K562 (cell line): ENCODE measurements around the gene CLIC1. TPM values are rescaled to one million over a fixed set of nuclear protein-coding genes. Genes with fewer than 3 reads are reported as not detected.
A peak's percentile ranks its signal among the peaks of the same experiment; 100 is the strongest.

ENCODE experiments used
- DMBX1 ChIP-seq: fragments of 250-450 bp; sonication (Bioruptor Pico); IDR thresholded peaks from 2 replicates; pipeline ENCODE4 v1.8.0; 2022; ENCODE audit warnings: inconsistent platforms, mild to moderate bottlenecking, moderate library complexity, borderline replicate concordance
- PCBP2 ChIP-seq: fragments of 200-400 bp; formaldehyde crosslinking; IDR thresholded peaks from 2 replicates; pipeline ENCODE4 v1.6.1; 2018; ENCODE audit warnings: low read length, low read depth, mild to moderate bottlenecking, moderate library complexity; ENCODE audit not compliant: poor library complexity, severe bottlenecking
- RBFOX2 ChIP-seq: fragments of 200-400 bp; formaldehyde crosslinking; IDR thresholded peaks from 2 replicates; pipeline ENCODE4 v1.6.1; 2017; ENCODE audit warnings: low read depth, mild to moderate bottlenecking, low read length, moderate library complexity
- SNRNP70 ChIP-seq: fragments of 200-400 bp; formaldehyde crosslinking; optimal IDR thresholded peaks from 2 replicates; pipeline ENCODE3; 2017; ENCODE audit warnings: low read depth, low read length
- SP1 ChIP-seq: sonication (generic); formaldehyde crosslinking; IDR thresholded peaks from 2 replicates; pipeline ENCODE4 v1.8.1; 2022; ENCODE audit warnings: mild to moderate bottlenecking, missing genetic modification reagents
- SRSF7 ChIP-seq: fragments of 200-400 bp; formaldehyde crosslinking; optimal IDR thresholded peaks from 2 replicates; pipeline ENCODE3; 2017; ENCODE audit warnings: mild to moderate bottlenecking, low read depth, low read length
- TARDBP ChIP-seq: fragments of 450-650 bp; IDR thresholded peaks from 2 replicates; pipeline ENCODE4 v1.6.1; 2016
- ZBTB7A ChIP-seq: IDR thresholded peaks from 2 replicates; pipeline ENCODE4 v1.6.1; 2011; ENCODE audit warnings: low read depth, mild to moderate bottlenecking, low read length, moderate library complexity, borderline replicate concordance; ENCODE audit not compliant: control insufficient read depth
- polyA plus RNA-seq, 8 experiments: library from polyadenylated mRNA; depleted of rRNA in 4 of 8; stranded (reverse) in 5 of 8; unstranded in 3 of 8; fragments of >200 nt; fragmentation: Nextera tagmentation in 2 of 8; fragmentation: Illumina TruSeq in 1 of 8; extraction: Ambion mirVana in 2 of 8; extraction: Trizol in 1 of 8; gene quantifications; 2 replicates each; pipeline versions ENCODE4 v1.2.1 to v1.2.3, GENCODE V29; 2011 to 2014; ENCODE audit warnings: inconsistent platforms in 1 of 8, missing spikeins in 1 of 8
- total RNA-seq, 7 experiments: library from RNA; depleted of rRNA in 6 of 7; stranded (reverse); fragments of >200 nt in 6 of 7; fragmentation: Illumina TruSeq in 2 of 7; extraction: Trizol in 2 of 7; gene quantifications; 2 replicates each; pipeline versions ENCODE4 v1.2.1 to v1.2.3, GENCODE V29; 2011 to 2021; ENCODE audit warnings: low replicate concordance in 1 of 7
- TF ChIP-seq, protein P1 (sequence below), 2 experiments: fragments of 450-650 bp; IDR thresholded peaks; 2 replicates each; pipeline ENCODE4 v1.6.1; 2018; ENCODE audit warnings: mild to moderate bottlenecking in 2 of 2, low read depth in 1 of 2; ENCODE audit not compliant: partially characterized antibody in 2 of 2
- TF ChIP-seq, protein P2 (sequence below): fragments of 450-650 bp; IDR thresholded peaks from 2 replicates; pipeline ENCODE4 v1.6.1; 2018; ENCODE audit warnings: mild to moderate bottlenecking, low read depth; ENCODE audit not compliant: partially characterized antibody
- TF ChIP-seq, protein P3 (sequence below), 2 experiments: fragments of 450-650 bp; IDR thresholded peaks; 2 replicates each; pipeline ENCODE4 v1.6.1; 2016
- TF ChIP-seq, protein P4 (sequence below): fragments of 250-450 bp; sonication (Bioruptor Pico); IDR thresholded peaks from 2 replicates; pipeline ENCODE4 v1.5.1; 2021; ENCODE audit warnings: mild to moderate bottlenecking
- TF ChIP-seq, protein P5 (sequence below): fragments of 150-350 bp; conservative IDR thresholded peaks from 2 replicates; pipeline ENCODE4 v1.6.1; 2014; ENCODE audit warnings: low read length

The CLIC1 gene
- total and polyA plus RNA-seq, 9 of the 15 experiments (the other 6 are each of a cell fraction or from before 2014, with no cell fraction given), result 1,267 to 2,419 (median 1,808) TPM

DNA sequence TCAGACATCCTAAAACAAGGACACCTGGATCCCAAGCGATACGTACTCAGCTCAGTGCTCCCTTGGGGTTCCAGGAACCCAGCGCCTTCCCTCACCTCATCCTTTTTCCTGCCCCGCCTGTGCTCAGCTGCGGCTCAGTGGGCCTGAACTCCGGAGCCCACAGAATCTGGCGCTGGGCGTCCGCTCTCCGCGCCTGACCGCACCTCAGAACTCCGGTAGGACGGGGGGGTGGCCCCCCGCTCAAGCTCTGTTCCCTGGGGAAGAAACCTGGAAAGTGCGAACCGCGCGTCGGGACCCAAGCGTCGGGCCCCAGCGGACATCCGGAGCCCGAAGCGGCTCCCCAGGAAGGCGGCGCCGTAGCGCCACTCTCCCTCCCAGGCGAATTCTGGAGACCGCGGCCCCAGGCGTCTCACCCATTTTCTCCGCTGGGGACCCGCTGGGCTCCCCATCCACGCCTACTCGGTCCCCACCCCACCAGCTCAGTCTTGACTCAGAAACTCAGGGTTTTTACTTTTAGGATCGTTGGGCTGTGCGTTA lies 55.1 kb downstream of the CLIC1 start (continued):
- TF ChIP-seq, protein P1, sequence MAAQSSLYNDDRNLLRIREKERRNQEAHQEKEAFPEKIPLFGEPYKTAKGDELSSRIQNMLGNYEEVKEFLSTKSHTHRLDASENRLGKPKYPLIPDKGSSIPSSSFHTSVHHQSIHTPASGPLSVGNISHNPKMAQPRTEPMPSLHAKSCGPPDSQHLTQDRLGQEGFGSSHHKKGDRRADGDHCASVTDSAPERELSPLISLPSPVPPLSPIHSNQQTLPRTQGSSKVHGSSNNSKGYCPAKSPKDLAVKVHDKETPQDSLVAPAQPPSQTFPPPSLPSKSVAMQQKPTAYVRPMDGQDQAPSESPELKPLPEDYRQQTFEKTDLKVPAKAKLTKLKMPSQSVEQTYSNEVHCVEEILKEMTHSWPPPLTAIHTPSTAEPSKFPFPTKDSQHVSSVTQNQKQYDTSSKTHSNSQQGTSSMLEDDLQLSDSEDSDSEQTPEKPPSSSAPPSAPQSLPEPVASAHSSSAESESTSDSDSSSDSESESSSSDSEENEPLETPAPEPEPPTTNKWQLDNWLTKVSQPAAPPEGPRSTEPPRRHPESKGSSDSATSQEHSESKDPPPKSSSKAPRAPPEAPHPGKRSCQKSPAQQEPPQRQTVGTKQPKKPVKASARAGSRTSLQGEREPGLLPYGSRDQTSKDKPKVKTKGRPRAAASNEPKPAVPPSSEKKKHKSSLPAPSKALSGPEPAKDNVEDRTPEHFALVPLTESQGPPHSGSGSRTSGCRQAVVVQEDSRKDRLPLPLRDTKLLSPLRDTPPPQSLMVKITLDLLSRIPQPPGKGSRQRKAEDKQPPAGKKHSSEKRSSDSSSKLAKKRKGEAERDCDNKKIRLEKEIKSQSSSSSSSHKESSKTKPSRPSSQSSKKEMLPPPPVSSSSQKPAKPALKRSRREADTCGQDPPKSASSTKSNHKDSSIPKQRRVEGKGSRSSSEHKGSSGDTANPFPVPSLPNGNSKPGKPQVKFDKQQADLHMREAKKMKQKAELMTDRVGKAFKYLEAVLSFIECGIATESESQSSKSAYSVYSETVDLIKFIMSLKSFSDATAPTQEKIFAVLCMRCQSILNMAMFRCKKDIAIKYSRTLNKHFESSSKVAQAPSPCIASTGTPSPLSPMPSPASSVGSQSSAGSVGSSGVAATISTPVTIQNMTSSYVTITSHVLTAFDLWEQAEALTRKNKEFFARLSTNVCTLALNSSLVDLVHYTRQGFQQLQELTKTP (IDR thresholded peaks at IDR 0.05; ENCODE audit: low read depth in 1 of 2, partially characterized antibody in 2 of 2), result peak in 1 of 2 experiments; percentile 5
- TF ChIP-seq, protein P2, sequence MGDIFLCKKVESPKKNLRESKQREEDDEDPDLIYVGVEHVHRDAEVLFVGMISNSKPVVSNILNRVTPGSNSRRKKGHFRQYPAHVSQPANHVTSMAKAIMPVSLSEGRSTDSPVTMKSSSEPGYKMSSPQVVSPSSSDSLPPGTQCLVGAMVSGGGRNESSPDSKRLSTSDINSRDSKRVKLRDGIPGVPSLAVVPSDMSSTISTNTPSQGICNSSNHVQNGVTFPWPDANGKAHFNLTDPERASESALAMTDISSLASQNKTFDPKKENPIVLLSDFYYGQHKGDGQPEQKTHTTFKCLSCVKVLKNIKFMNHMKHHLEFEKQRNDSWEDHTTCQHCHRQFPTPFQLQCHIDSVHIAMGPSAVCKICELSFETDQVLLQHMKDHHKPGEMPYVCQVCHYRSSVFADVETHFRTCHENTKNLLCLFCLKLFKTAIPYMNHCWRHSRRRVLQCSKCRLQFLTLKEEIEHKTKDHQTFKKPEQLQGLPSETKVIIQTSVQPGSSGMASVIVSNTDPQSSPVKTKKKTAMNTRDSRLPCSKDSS, result peak; percentile 23
- 0 out of 2 replicates have a peak, but pooled peaks have one; percentile 2 for TF ChIP-seq DMBX1 (CRISPR knock-in tag)
- TF ChIP-seq, protein P3, sequence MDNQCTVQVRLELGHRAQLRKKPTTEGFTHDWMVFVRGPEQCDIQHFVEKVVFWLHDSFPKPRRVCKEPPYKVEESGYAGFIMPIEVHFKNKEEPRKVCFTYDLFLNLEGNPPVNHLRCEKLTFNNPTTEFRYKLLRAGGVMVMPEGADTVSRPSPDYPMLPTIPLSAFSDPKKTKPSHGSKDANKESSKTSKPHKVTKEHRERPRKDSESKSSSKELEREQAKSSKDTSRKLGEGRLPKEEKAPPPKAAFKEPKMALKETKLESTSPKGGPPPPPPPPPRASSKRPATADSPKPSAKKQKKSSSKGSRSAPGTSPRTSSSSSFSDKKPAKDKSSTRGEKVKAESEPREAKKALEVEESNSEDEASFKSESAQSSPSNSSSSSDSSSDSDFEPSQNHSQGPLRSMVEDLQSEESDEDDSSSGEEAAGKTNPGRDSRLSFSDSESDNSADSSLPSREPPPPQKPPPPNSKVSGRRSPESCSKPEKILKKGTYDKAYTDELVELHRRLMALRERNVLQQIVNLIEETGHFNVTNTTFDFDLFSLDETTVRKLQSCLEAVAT (IDR thresholded peaks at IDR 0.05), result peak in 1 of 2 experiments; percentile 38; a peak in 1 of 4 replicates
- 0 out of 2 replicates have a peak, but pooled peaks have one; percentile 45 for TF ChIP-seq ZBTB7A
- peak; percentile 80 for TF ChIP-seq SRSF7
- 0 out of 2 replicates have a peak, but pooled peaks have one; percentile 23 for TF ChIP-seq RBFOX2
- TF ChIP-seq, protein P4, sequence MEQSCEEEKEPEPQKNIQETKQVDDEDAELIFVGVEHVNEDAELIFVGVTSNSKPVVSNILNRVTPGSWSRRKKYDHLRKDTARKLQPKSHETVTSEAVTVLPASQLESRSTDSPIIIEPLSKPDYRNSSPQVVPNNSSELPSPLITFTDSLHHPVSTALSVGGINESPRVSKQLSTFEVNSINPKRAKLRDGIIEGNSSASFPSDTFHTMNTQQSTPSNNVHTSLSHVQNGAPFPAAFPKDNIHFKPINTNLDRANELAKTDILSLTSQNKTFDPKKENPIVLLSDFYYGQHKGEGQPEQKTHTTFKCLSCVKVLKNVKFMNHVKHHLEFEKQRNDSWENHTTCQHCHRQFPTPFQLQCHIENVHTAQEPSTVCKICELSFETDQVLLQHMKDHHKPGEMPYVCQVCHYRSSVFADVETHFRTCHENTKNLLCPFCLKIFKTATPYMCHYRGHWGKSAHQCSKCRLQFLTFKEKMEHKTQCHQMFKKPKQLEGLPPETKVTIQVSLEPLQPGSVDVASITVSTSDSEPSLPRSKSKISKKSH (CRISPR knock-in tag), result no peak
- TF ChIP-seq, protein P5, sequence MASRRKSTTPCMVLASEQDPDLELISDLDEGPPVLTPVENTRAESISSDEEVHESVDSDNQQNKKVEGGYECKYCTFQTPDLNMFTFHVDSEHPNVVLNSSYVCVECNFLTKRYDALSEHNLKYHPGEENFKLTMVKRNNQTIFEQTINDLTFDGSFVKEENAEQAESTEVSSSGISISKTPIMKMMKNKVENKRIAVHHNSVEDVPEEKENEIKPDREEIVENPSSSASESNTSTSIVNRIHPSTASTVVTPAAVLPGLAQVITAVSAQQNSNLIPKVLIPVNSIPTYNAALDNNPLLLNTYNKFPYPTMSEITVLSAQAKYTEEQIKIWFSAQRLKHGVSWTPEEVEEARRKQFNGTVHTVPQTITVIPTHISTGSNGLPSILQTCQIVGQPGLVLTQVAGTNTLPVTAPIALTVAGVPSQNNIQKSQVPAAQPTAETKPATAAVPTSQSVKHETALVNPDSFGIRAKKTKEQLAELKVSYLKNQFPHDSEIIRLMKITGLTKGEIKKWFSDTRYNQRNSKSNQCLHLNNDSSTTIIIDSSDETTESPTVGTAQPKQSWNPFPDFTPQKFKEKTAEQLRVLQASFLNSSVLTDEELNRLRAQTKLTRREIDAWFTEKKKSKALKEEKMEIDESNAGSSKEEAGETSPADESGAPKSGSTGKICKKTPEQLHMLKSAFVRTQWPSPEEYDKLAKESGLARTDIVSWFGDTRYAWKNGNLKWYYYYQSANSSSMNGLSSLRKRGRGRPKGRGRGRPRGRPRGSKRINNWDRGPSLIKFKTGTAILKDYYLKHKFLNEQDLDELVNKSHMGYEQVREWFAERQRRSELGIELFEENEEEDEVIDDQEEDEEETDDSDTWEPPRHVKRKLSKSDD, result no peak
- 0 out of 2 replicates have a peak, but pooled peaks have one; percentile 13 for TF ChIP-seq TARDBP
- peak; percentile 11; the same call in 1 of the 2 replicates for TF ChIP-seq SP1
- TF ChIP-seq PCBP2, result no peak
- TF ChIP-seq SNRNP70, result no peak
